MM.1S (cell line): ENCODE results near the gene MYLK2.

ENCODE experiments used
- DNase-seq: peaks from one replicate; pipeline ENCODE4 v3.0.0-alpha.2; 2015
- H2AFZ ChIP-seq: fragments of 300-600 bp; sonication (generic); 2 replicates; pipeline ENCODE4 v1.6.0; 2016; ENCODE audit warnings: antibody characterized with exemption, low read length
- H3F3A ChIP-seq: fragments of 300-600 bp; sonication (generic); 2 replicates; pipeline ENCODE4 v1.6.1; 2016; ENCODE audit warnings: mild to moderate bottlenecking, antibody characterized with exemption, low read length, moderate library complexity, mixed read lengths; ENCODE audit not compliant: insufficient read depth
- H3K27ac ChIP-seq: fragments of 300-600 bp; sonication (generic); 2 replicates; pipeline ENCODE4 v1.5.1; 2016; ENCODE audit warnings: mild to moderate bottlenecking, low read length
- H3K27me3 ChIP-seq: fragments of 300-600 bp; sonication (generic); replicated peaks from 2 replicates; pipeline ENCODE4 v1.6.0; 2016; ENCODE audit warnings: low read length; ENCODE audit not compliant: insufficient read depth
- H3K36me3 ChIP-seq: fragments of 300-600 bp; sonication (generic); replicated peaks from 2 replicates; pipeline ENCODE4 v1.6.1; 2016; ENCODE audit warnings: mild to moderate bottlenecking, low read length, mixed read lengths; ENCODE audit not compliant: insufficient read depth
- H3K4me1 ChIP-seq: fragments of 300-600 bp; sonication (generic); 2 replicates; pipeline ENCODE4 v1.6.1; 2016; ENCODE audit warnings: low read length, mixed read lengths
- H3K4me2 ChIP-seq: fragments of 300-600 bp; sonication (generic); 2 replicates; pipeline ENCODE4 v1.6.0; 2016; ENCODE audit warnings: low read depth, low read length
- H3K4me3 ChIP-seq: fragments of 300-600 bp; sonication (generic); 2 replicates; pipeline ENCODE4 v1.5.1; 2016; ENCODE audit warnings: low read length, mixed read lengths
- H3K79me2 ChIP-seq: fragments of 300-600 bp; sonication (generic); 2 replicates; pipeline ENCODE4 v1.6.1; 2016; ENCODE audit warnings: mixed run types, low read length, mixed read lengths
- H3K9ac ChIP-seq: fragments of 300-600 bp; sonication (generic); 2 replicates; pipeline ENCODE4 v1.6.1; 2016; ENCODE audit warnings: low read length, mixed read lengths
- H3K9me2 ChIP-seq: fragments of 300-600 bp; sonication (generic); replicated peaks from 2 replicates; pipeline ENCODE4 v1.6.1; 2016; ENCODE audit warnings: mild to moderate bottlenecking, low read length, mixed read lengths; ENCODE audit not compliant: insufficient read depth
- H3K9me3 ChIP-seq: fragments of 300-600 bp; sonication (generic); replicated peaks from 2 replicates; pipeline ENCODE4 v1.6.1; 2016; ENCODE audit warnings: mild to moderate bottlenecking, low read length, mixed read lengths; ENCODE audit not compliant: insufficient read depth
- H4K20me1 ChIP-seq: fragments of 300-600 bp; sonication (generic); 2 replicates; pipeline ENCODE4 v1.6.1; 2016; ENCODE audit warnings: mild to moderate bottlenecking, low read length, moderate library complexity, mixed read lengths; ENCODE audit not compliant: insufficient read depth
- CTCF ChIP-seq: fragments of 300-600 bp; sonication (generic); IDR thresholded peaks from 2 replicates; pipeline ENCODE4 v1.5.1; 2016; ENCODE audit warnings: antibody characterized with exemption, low read length, mixed read lengths
- EZH2 ChIP-seq: fragments of 300-600 bp; sonication (generic); optimal IDR thresholded peaks from 2 replicates; pipeline ENCODE3; 2017; ENCODE audit warnings: low read depth, mild to moderate bottlenecking, antibody characterized with exemption, low read length, mixed read lengths
- EZH2phosphoT487 ChIP-seq: fragments of 300-600 bp; sonication (generic); IDR thresholded peaks from 2 replicates; pipeline ENCODE4 v1.6.1; 2018; ENCODE audit warnings: antibody characterized with exemption, low read length

Gene MYLK2

GRCh38 chr20:31774408-31774807 lies 44.7 kb upstream of the MYLK2 start:
- Histone ChIP-seq H4K20me1 (no peaks in the 10 kb centered on the region), H3K79me2 (peaks cover 52% of the 10 kb centered on the region), H3F3A (0 out of 2 replicates have a peak, but pooled peaks cover 5% of the 10 kb centered on the region)

GRCh38 chr20:31780839-31781238 lies 38.3 kb upstream of the MYLK2 start:
- no peak overlapping the region for H3K4me2 ChIP-seq
- DNase-seq, result no peak
- no peaks in the 10 kb centered on the region for H3F3A ChIP-seq
- no peak overlapping the region for H3K9ac ChIP-seq
- H2AFZ ChIP-seq, result no peak overlapping the region
- no peaks in the 10 kb centered on the region for H4K20me1 ChIP-seq
- H3K79me2 ChIP-seq, result peaks cover 16% of the 10 kb centered on the region
- H3K36me3 ChIP-seq, result peaks cover 19% of the 10 kb centered on the region; the same call in 1 of the 2 replicates
- H3K27me3 ChIP-seq, result no peaks in the 10 kb centered on the region
- H3K9me2 ChIP-seq, result no peaks in the 10 kb centered on the region
- H3K9me3 ChIP-seq, result no peaks in the 10 kb centered on the region
- TF ChIP-seq EZH2 (no peak), CTCF (no peak), EZH2phosphoT487 (no peak)
- H3K27ac ChIP-seq, result no peak overlapping the region
- no peak overlapping the region for H3K4me3 ChIP-seq
- H3K4me1 ChIP-seq, result no peaks in the 10 kb centered on the region

More at GRCh38 chr20:31774408-31774807, 44.7 kb upstream of the MYLK2 start:
- H3K9ac ChIP-seq, result no peak overlapping the region
- no peaks in the 10 kb centered on the region for H3K27me3 ChIP-seq
- H3K4me1 ChIP-seq, result no peaks in the 10 kb centered on the region
- peaks cover 11% of the 10 kb centered on the region; the same call in 1 of the 2 replicates for H3K36me3 ChIP-seq
- no peak for DNase-seq
- no peaks in the 10 kb centered on the region for H3K9me3 ChIP-seq
- no peaks in the 10 kb centered on the region for H3K9me2 ChIP-seq
- H3K27ac ChIP-seq, result no peak overlapping the region
- TF ChIP-seq EZH2phosphoT487 (no peak), EZH2 (no peak), CTCF (no peak)
- no peak overlapping the region for H3K4me3 ChIP-seq
- no peak overlapping the region for H3K4me2 ChIP-seq
- no peak overlapping the region for H2AFZ ChIP-seq

GRCh38 chr20:31781945-31782344 lies 37.2 kb upstream of the MYLK2 start:
- DNase-seq, result no peak
- Histone ChIP-seq H3K9ac (no peak overlapping the region), H3K4me2 (no peak overlapping the region), H4K20me1 (no peaks in the 10 kb centered on the region), H3K4me1 (no peaks in the 10 kb centered on the region), H3F3A (no peaks in the 10 kb centered on the region), H3K27ac (no peak overlapping the region), H2AFZ (no peak overlapping the region), H3K36me3 (peaks cover 18% of the 10 kb centered on the region; the same call in 1 of the 2 replicates), H3K27me3 (no peaks in the 10 kb centered on the region), H3K9me3 (no peaks in the 10 kb centered on the region), H3K79me2 (peaks cover 19% of the 10 kb centered on the region), H3K9me2 (no peaks in the 10 kb centered on the region), H3K4me3 (no peak overlapping the region)
- TF ChIP-seq CTCF, result no peak
- TF ChIP-seq EZH2phosphoT487, result no peak
- no peak for TF ChIP-seq EZH2
